Fibroblast of skin of scalp (primary cell): ENCODE results near the gene KBTBD8.

ENCODE experiments used
- DNase-seq: peaks from one replicate; pipeline ENCODE4 v3.0.0-alpha.2; 2013

KBTBD8 gene

DNA sequence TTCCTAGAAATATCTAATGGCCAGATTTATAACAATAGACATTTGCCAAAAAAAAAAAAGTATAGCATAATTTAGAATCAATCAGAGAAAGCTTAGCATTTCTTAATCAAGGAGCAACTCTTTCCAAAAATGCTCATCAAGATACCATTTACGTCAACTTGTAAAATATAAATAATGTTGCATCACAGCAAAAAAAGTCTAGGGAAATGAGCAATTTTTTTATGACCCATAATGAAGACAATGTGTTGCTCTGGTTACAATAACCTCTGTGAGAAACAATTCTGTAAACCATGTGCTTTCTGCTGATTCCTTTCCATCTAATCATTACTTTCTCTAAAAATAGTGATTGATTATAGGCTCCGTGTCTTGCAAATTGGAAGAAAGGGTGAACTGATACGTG, 36.3 kb downstream of the KBTBD8 start:
- no peak for DNase-seq

DNA sequence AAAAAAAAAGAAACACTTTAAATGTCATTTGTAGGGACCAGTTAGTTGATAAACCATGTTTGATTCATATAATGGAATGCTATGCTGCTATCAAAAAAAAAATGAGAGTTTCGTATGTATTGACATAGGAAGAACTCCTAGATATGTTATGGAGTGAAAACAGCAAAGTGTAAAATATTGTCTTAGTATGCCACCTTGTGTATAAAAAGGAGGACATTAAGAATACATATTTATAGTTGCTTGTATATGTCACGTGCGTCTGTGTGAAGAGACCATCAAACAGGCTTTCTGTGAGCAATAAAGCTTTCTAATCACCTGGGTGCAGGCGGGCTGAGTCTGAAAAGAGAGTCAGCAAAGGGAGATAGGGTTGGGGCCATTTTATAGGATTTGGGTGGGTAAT, 39.5 kb downstream of the KBTBD8 start:
- no peak for DNase-seq

DNA sequence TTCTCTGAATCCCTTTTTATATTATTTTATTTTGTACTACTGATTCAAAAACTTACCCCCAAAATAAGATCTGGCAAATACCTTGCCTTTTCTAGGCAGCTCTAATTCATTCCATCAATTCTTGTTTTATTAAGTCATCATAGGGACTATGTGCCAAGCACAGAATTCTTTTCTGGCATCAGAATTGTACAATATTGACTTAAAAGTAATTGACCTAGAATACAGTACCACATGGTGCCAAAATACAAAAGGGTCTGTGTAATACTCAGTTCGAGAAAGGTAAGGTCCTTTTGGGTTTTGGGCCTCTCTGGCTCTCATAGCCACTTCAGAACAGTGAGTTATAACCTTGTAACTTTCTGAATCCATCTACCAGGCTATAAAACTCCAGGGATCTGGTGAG, 46.2 kb downstream of the KBTBD8 start:
- peak; percentile 27 for DNase-seq

DNA sequence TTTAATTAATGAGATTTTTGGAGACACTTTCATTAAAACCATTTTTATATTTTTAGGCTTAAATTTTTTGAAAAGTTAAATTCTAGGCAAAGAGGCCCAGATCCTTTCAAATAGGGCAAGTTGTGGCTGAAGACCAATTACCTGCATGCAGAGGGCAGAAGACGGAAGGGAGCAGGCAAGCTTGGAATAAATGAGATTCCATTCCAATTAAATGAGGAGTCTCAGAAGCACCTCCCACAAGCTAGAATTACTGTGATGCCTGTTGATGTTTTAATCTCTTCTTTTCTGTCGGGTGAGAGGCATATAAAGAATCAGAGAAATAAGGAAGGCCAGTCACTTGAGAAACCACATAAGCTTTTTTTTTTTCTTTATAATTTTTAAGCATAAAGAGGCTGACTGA, 46.8 kb downstream of the KBTBD8 start:
- DNase-seq, result peak; percentile 2

DNA sequence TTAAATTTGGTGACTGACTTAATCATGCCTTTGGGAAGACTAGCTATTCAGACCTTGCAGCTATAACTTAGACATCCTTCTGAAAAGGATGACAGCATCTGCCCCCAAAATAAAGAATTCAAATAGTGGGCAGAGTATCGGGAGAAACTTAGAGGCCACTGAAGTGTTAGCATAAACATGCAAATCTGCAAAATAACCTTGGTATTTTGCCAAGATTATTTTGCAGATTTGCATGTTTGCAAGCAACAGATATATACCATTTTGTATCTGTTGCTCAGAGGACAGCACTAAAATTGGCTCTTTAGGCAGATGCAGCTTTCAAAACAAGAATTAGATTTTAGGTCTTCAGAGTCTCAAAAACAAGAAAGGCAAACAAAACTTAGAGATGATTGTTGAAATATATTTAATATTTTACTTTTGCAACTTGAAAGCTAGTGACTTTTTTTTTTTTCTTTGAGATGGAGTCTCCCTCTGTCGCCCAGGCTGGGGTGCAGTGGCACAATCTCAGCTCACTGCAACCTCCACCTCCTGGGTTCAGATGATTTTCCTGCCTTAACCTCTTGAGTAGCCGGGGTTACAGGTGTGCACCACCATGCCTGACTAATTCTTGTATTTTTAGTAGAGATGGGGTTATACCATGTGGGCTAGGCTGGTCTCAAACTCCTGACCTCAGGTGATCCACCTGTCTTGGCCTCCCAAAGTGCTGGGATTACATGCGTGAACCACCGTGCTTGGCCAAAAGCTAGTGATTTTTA, 47.8 kb downstream of the KBTBD8 start:
- no peak for DNase-seq

DNA sequence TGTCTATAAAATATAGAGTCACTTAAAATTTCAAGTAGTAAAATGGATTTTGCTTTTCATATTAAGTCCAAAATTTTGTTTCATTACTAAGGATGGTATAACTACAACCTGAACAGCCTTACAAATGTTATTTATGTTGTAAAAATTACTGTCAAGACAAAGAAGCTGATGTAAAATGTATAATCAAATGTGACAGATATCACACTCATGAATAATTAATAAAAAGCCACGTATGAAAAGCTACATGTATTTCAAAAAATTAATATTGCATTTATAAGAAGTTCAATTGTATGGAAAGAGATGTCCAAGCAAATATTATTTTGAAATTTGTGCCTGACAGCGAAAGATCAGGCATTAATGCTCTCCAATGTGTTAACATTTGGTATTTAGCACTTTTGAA, 48.9 kb downstream of the KBTBD8 start:
- DNase-seq, result no peak

DNA sequence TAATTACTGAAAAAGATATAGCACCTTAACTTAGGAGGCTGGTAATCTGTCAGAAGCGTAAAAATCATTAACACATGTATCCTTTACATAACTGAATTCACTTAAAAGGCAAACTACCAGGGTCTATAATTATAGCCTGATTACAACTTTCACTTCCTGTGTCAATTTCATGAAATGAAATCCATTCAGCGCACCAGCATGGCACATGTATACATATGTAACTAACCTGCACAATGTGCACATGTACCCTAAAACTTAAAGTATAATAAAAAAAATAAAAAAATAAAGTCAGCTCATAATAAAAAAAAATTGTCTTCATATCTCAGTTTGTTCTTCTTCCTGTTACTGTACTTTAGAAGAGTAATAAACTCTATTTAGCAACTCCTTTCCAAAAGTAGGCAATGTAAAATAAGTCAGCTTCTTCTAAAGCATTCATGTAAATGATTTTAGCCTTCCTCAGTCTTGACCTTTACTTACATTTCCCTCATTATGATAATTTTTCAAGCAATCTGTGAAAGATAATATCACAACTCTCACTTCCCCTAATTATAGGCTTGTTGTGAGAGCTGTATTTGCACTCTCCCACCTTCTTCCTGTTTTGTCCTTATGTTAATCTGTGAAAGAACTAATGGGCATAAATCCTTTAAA, 50.1 kb downstream of the KBTBD8 start:
- DNase-seq, result no peak

DNA sequence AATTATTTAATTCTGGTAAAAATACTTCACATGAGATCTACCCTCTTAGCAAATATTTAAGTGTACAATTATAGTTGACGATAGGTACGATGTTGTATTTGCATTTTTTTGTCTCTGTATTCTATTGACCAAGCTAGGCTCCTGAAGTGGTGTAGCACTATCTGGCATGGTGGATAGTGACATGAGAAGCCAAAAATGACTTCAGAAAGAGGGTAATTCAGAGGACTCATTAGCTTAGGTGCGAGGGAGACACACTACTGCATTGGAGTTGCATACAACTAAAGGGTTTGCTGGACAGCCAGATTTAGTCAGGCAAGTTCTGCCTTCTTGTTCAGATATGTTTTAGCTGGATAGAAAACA, 50.6 kb downstream of the KBTBD8 start:
- no peak for DNase-seq

DNA sequence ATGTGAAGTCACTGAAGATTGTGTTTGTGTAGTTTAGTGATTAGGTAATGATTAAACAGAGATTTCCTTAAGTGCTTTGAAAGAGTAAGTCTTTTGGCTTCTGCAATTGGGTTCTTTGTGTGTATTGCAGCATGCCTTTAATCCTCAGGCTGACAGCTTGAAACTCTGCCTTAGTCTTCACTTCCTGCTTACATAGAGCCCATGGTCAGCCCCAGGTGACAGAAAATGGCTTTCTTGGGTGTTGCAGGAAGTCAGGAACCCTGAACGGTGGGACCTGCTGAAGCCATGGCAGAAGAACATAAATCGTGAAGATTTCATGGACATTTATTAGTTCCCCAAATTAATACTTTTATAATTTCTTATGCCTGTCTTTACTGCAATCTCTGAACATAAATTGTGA, 61.3 kb downstream of the KBTBD8 start:
- no peak for DNase-seq
